ENCODE data around the gene CACNA2D3.

Gene CACNA2D3

GRCh38 chr3:54845011-54845410 is 722.7 kb downstream of the CACNA2D3 start:
- DNase-seq = no peak
- no peak for TF ChIP-seq CTCF (IDR thresholded peaks at IDR 0.05)

GRCh38 chr3:54845551-54845950 is 723.2 kb downstream of the CACNA2D3 start:
- H3K4me1 ChIP-seq = no peaks in the 10 kb centered on the region
- no peaks in the 10 kb centered on the region for H3K27me3 ChIP-seq
- no peaks in the 10 kb centered on the region for H3K9me3 ChIP-seq
- DNase-seq = no peak
- H3K4me3 ChIP-seq = no peak overlapping the region
- intact Hi-C loops (cut with DNase I; ENCODE audit: low total_unique reads) = no loop called here
- H3K27ac ChIP-seq = no peak overlapping the region
- no peaks in the 10 kb centered on the region for H3K36me3 ChIP-seq
- TF ChIP-seq CTCF (IDR thresholded peaks at IDR 0.05) = no peak

More at GRCh38 chr3:54845011-54845410, 722.7 kb downstream of the CACNA2D3 start:
- Histone ChIP-seq H3K4me3 (no peak overlapping the region), H3K27ac (no peak overlapping the region), H3K4me1 (no peaks in the 10 kb centered on the region), H3K9me3 (no peaks in the 10 kb centered on the region), H3K27me3 (no peaks in the 10 kb centered on the region), H3K36me3 (no peaks in the 10 kb centered on the region)
- intact Hi-C loops (cut with DNase I; ENCODE audit: low total_unique reads) = no loop called here

GRCh38 chr3:54846119-54846518 is 723.8 kb downstream of the CACNA2D3 start:
- Histone ChIP-seq H3K27me3 (no peaks in the 10 kb centered on the region), H3K4me3 (no peak overlapping the region), H3K27ac (no peak overlapping the region), H3K9me3 (no peaks in the 10 kb centered on the region), H3K36me3 (no peaks in the 10 kb centered on the region), H3K4me1 (no peaks in the 10 kb centered on the region)
- DNase-seq = no peak
- no peak for TF ChIP-seq CTCF (IDR thresholded peaks at IDR 0.05)
- intact Hi-C loops (cut with DNase I; ENCODE audit: low total_unique reads) = no loop called here

- Histone ChIP-seq H3K9me3 (no peaks in the 10 kb centered on the region), H3K4me3 (no peak overlapping the region), H3K4me1 (no peaks in the 10 kb centered on the region), H3K27me3 (no peaks in the 10 kb centered on the region), H3K27ac (no peak overlapping the region), H3K36me3 (no peaks in the 10 kb centered on the region)
- no peak for DNase-seq
- TF ChIP-seq CTCF (IDR thresholded peaks at IDR 0.05) = no peak
- intact Hi-C loops (cut with DNase I; ENCODE audit: low total_unique reads) = no loop called here
Observed at GRCh38 chr3:54847361-54847760, 725.0 kb downstream of the CACNA2D3 start.

GRCh38 chr3:54849360-54849759 is 727.0 kb downstream of the CACNA2D3 start:
- no peak for TF ChIP-seq CTCF (IDR thresholded peaks at IDR 0.05)
- no peaks in the 10 kb centered on the region for H3K4me1 ChIP-seq
- H3K36me3 ChIP-seq = no peaks in the 10 kb centered on the region
- no peak for DNase-seq
- H3K9me3 ChIP-seq = no peaks in the 10 kb centered on the region
- no peaks in the 10 kb centered on the region for H3K27me3 ChIP-seq
- no peak overlapping the region for H3K27ac ChIP-seq
- intact Hi-C loops (cut with DNase I; ENCODE audit: low total_unique reads) = no loop called here
- H3K4me3 ChIP-seq = no peak overlapping the region

- Histone ChIP-seq H3K9me3 (no peaks in the 10 kb centered on the region), H3K27me3 (no peaks in the 10 kb centered on the region), H3K4me3 (no peak overlapping the region), H3K36me3 (no peaks in the 10 kb centered on the region), H3K27ac (no peak overlapping the region), H3K4me1 (no peaks in the 10 kb centered on the region)
- intact Hi-C loops (cut with DNase I; ENCODE audit: low total_unique reads) = loop anchor here (10.0 kb wide), 1 partner anchor 1404 kb away; no protein-coding TSS in a partner anchor
- DNase-seq = no peak
- no peak for TF ChIP-seq CTCF (IDR thresholded peaks at IDR 0.05)
Observed at GRCh38 chr3:54850484-54851018, 728.2 kb downstream of the CACNA2D3 start.
